ENCODE data around the gene RPL9.
"Not testable (repeated sequence)": the region's sequence is repeated elsewhere in the genome, so short reads cannot be mapped to it uniquely, and the experiment has no call there.

The RPL9 gene

GRCh38 chr4:39422247-39422646, 36.5 kb downstream of the RPL9 start:
- DNase-seq = no peak

- no peak for DNase-seq
Measured at GRCh38 chr4:39415678-39416283, 42.9 kb downstream of the RPL9 start.

- not testable (repeated sequence) for DNase-seq
Measured at GRCh38 chr4:39411561-39411960, 47.2 kb downstream of the RPL9 start.

GRCh38 chr4:39410415-39410814, 48.3 kb downstream of the RPL9 start:
- no peak for DNase-seq

- no peak for DNase-seq
Measured at GRCh38 chr4:39407584-39407885, 51.2 kb downstream of the RPL9 start.

- no peak for DNase-seq
Measured at GRCh38 chr4:39406763-39407583, 51.7 kb downstream of the RPL9 start, which contains the start of gene KLB. Gene KLB, plus strand, starts transcription at chr4:39406930. Its CDS starts 20 bp downstream, at chr4:39406950.

Measured in NCI-H1048 (cell line).